ENCODE results near the gene STXBP6.

STXBP6 gene

GRCh38 chr14:25049568-25050268 lies at the start of gene STXBP6:
Gene STXBP6, minus strand, starts transcription at chr14:25050147. Its CDS starts 75,329 bp downstream, at chr14:24974818.
- Histone ChIP-seq H3F3A (ENCODE audit: insufficient read depth) (no peaks in the 10 kb centered on the region), H3K27me3 (ENCODE audit: low read length) (no peaks in the 10 kb centered on the region), H4K20me1 (ENCODE audit: low read depth, low read length) (no peaks in the 10 kb centered on the region), H3K36me3 (ENCODE audit: low read length) (no peaks in the 10 kb centered on the region), H3K9ac (ENCODE audit: low read length) (no peak within 1 kb of the TSS), H3K9me3 (ENCODE audit: insufficient read depth, low read length) (no peaks in the 10 kb centered on the region), H3K79me2 (ENCODE audit: insufficient read depth, low read length) (no peaks in the 10 kb centered on the region), H3K4me2 (ENCODE audit: low read depth, low read length, poor library complexity, severe bottlenecking) (no peak within 1 kb of the TSS), H3K4me3 (ENCODE audit: insufficient read depth, low read length, poor library complexity, severe bottlenecking) (no peak within 1 kb of the TSS), H2AFZ (ENCODE audit: low read depth, low read length, severe bottlenecking) (no peak within 1 kb of the TSS), H3K27ac (ENCODE audit: low read depth, low read length) (no peak within 1 kb of the TSS), H3K9me2 (replicated peaks; ENCODE audit: insufficient read depth, low read length) (no peaks in the 10 kb centered on the region)
- TF ChIP-seq EZH2phosphoT487 (conservative IDR thresholded peaks at IDR 0.05; ENCODE audit: low read length) (no peak), CTCF (IDR thresholded peaks at IDR 0.05; ENCODE audit: insufficient read depth, low read length, poor library complexity, severe bottlenecking) (no peak)

DNA sequence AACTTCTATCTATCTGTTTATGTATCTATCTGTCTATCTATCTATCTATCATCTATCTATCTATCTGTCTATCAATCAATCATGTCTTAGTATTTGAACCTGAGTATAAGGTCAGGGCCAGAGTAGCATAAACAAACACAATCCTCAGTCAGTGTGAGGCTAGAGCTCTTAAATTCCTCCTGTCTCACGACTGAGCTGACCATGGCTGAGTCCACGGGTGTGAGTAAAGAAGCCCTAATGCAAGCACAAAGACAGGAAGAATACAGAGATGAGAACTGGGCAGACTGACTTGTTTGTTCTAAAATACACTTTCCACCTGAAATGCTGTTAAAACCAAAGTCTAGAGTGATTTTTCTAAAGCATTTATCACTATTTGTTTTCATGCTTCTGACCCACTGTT lies 47.2 kb upstream of the STXBP6 start:
- Histone ChIP-seq H2AFZ (ENCODE audit: low read depth, low read length, severe bottlenecking) (no peak overlapping the region), H3K27ac (ENCODE audit: low read depth, low read length) (no peak overlapping the region)
- no peak for TF ChIP-seq EZH2phosphoT487 (conservative IDR thresholded peaks at IDR 0.05; ENCODE audit: low read length)
- no peak for TF ChIP-seq CTCF (IDR thresholded peaks at IDR 0.05; ENCODE audit: insufficient read depth, low read length, poor library complexity, severe bottlenecking)

DNA sequence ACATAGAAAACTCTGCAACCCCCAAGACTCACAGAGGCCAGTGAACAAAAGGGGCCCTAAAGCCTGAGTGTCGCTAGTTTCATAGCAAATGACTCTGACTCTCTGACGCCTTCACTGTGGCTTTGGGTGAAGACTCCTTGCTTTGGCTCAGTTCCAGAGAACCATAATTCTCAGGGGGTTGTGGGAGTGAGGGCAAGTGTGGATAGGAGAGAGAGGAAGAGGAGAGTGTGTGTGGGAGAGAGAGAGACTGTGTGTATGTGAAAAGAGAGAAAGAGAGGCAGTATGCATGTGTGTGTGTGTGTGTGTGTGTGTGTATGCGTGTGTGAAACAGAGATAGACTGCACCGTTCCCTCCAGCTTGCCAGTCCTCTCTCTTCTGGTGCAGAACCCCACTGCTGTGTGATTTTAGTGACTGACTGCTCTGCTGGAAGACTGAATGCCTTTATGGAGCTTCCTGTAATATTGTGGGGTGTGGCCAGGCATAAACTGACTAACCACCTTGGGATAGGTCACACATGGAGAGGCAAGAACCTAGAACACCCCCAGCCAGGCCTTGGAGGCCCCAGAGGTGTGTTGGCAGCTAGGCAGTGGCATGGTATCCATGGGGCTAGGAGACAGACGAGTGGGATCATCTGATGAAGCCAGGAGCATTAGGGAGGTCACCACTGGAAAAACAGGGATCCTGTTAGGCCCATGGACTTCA lies 45.9 kb upstream of the STXBP6 start:
- H3K4me2 ChIP-seq (ENCODE audit: low read depth, low read length, poor library complexity, severe bottlenecking) = no peak overlapping the region
- TF ChIP-seq CTCF (IDR thresholded peaks at IDR 0.05; ENCODE audit: insufficient read depth, low read length, poor library complexity, severe bottlenecking) (no peak), EZH2phosphoT487 (conservative IDR thresholded peaks at IDR 0.05; ENCODE audit: low read length) (no peak)
- no peak overlapping the region for H3K4me3 ChIP-seq (ENCODE audit: insufficient read depth, low read length, poor library complexity, severe bottlenecking)
- H3F3A ChIP-seq (ENCODE audit: insufficient read depth) = no peaks in the 10 kb centered on the region
- no peaks in the 10 kb centered on the region for H3K79me2 ChIP-seq (ENCODE audit: insufficient read depth, low read length)
- H3K27me3 ChIP-seq (ENCODE audit: low read length) = no peaks in the 10 kb centered on the region
- no peaks in the 10 kb centered on the region for H3K9me2 ChIP-seq (replicated peaks; ENCODE audit: insufficient read depth, low read length)
- no peak overlapping the region for H2AFZ ChIP-seq (ENCODE audit: low read depth, low read length, severe bottlenecking)
- no peaks in the 10 kb centered on the region for H3K36me3 ChIP-seq (ENCODE audit: low read length)
- no peaks in the 10 kb centered on the region for H3K9me3 ChIP-seq (ENCODE audit: insufficient read depth, low read length)
- no peaks in the 10 kb centered on the region for H4K20me1 ChIP-seq (ENCODE audit: low read depth, low read length)
- no peak overlapping the region for H3K9ac ChIP-seq (ENCODE audit: low read length)
- H3K27ac ChIP-seq (ENCODE audit: low read depth, low read length) = no peak overlapping the region

More for the DNA sequence above, 47.2 kb upstream of the STXBP6 start:
- Histone ChIP-seq H4K20me1 (ENCODE audit: low read depth, low read length) (no peaks in the 10 kb centered on the region), H3K9ac (ENCODE audit: low read length) (no peak overlapping the region), H3K79me2 (ENCODE audit: insufficient read depth, low read length) (no peaks in the 10 kb centered on the region), H3K27me3 (ENCODE audit: low read length) (no peaks in the 10 kb centered on the region), H3F3A (ENCODE audit: insufficient read depth) (no peaks in the 10 kb centered on the region), H3K9me3 (ENCODE audit: insufficient read depth, low read length) (no peaks in the 10 kb centered on the region), H3K4me2 (ENCODE audit: low read depth, low read length, poor library complexity, severe bottlenecking) (no peak overlapping the region), H3K36me3 (ENCODE audit: low read length) (no peaks in the 10 kb centered on the region), H3K4me3 (ENCODE audit: insufficient read depth, low read length, poor library complexity, severe bottlenecking) (no peak overlapping the region), H3K9me2 (replicated peaks; ENCODE audit: insufficient read depth, low read length) (no peaks in the 10 kb centered on the region)

All from SU-DHL-6 (cell line).